ENCODE results near the gene NR4A3. TPM values are rescaled to one million over a fixed set of nuclear protein-coding genes. Genes with fewer than 3 reads are reported as not detected.

Gene NR4A3
- total RNA-seq, 4 donors from 2014 or later, result 2.9 to 8.8 (median 4.5) TPM

- TF ChIP-seq, protein P1, sequence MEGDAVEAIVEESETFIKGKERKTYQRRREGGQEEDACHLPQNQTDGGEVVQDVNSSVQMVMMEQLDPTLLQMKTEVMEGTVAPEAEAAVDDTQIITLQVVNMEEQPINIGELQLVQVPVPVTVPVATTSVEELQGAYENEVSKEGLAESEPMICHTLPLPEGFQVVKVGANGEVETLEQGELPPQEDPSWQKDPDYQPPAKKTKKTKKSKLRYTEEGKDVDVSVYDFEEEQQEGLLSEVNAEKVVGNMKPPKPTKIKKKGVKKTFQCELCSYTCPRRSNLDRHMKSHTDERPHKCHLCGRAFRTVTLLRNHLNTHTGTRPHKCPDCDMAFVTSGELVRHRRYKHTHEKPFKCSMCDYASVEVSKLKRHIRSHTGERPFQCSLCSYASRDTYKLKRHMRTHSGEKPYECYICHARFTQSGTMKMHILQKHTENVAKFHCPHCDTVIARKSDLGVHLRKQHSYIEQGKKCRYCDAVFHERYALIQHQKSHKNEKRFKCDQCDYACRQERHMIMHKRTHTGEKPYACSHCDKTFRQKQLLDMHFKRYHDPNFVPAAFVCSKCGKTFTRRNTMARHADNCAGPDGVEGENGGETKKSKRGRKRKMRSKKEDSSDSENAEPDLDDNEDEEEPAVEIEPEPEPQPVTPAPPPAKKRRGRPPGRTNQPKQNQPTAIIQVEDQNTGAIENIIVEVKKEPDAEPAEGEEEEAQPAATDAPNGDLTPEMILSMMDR (IDR thresholded peaks at IDR 0.05; ENCODE audit: low read depth), result no peak
Observed at GRCh38 chr9:99816392-99816791, 5.3 kb upstream of the NR4A3 start.

DNA sequence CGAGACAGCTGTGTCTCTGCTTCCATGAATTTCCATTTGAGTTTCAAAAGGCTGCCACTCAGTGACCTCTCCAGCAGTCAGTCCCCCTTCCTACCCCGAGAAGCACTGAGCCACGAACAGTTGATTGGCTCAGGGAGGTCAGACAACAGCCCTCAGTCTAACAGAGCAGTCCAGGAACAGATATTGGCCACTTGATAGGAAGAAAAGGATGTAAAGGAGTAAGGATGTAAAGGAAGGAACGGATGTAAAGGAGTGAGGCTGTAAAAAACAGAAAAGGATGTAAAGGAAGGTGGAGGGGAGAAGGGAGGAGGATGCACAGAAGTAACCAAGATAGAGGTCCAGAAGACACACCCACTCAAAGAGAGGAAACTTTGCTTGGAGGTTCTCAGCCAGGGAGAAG, 3.2 kb upstream of the NR4A3 start:
- TF ChIP-seq, protein P1 (IDR thresholded peaks at IDR 0.05; ENCODE audit: low read depth), result no peak

GRCh38 chr9:99819123-99819855, 2.4 kb upstream of the NR4A3 start:
- TF ChIP-seq, protein P1 (IDR thresholded peaks at IDR 0.05; ENCODE audit: low read depth), result no peak

DNA sequence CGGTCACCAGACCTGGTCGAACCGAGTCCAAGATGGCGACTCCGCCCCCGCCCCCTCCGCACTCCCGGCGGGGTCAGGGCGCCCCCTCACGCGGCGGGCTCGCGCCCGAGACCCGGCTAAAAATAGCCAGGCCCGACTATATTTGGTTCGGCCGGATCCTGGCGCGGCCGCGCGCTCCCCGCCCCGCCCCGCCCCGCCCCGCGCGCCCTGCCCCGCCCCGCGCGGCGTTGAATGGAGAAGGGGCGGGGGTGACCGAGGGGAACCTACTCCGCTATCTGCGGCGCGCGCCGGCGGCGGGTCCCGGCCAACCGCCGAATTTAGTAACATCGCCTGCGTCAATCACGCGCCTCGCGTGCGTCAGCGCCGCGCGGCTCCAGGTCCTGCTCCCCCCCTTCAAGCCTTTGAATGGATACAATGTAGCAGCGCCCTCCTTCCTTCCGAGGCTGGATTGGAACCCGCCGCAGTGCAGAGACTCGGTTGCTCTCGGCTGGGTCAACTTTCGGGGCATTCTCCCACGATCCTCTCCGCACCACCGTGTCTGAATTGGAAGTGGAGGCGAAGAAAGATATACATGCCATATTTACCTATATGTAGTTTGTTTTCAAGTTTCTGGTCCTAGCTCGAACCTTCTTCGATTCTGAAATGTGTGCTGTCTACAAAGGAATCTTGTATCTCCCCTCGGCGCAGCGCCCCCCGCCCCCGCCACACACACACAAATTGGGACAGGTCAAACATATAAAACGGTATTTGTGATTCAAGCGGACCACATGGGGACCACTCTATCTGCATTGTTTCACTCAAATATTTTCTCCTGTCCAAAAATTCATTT, 1.6 kb upstream of the NR4A3 start:
- TF ChIP-seq, protein P1 (IDR thresholded peaks at IDR 0.05; ENCODE audit: low read depth), result no peak

GRCh38 chr9:99820685-99821395, 845 bp upstream of the NR4A3 start:
- TF ChIP-seq, protein P1 (IDR thresholded peaks at IDR 0.05; ENCODE audit: low read depth), result no peak

- TF ChIP-seq, protein P1 (IDR thresholded peaks at IDR 0.05; ENCODE audit: low read depth), result no peak
Observed at GRCh38 chr9:99822109-99822805, 572 bp downstream of the NR4A3 start.

Measured in subcutaneous adipose tissue (tissue), 4 donors.